ENCODE results near the gene AGMO.
"Not testable (repeated sequence)": the region's sequence is repeated elsewhere in the genome, so short reads cannot be mapped to it uniquely, and the experiment has no call there.

AGMO gene

GRCh38 chr7:15308821-15309220 is 253.0 kb downstream of the AGMO start:
- no peak for ATAC-seq (ENCODE audit: low read depth)
- DNase-seq (ENCODE audit: low spot score in 2 of 2) = no peak
- H3K27me3 Mint-ChIP-seq = no peaks in the 10 kb centered on the region
- H3K4me1 Mint-ChIP-seq = no peaks in the 10 kb centered on the region
- no peak overlapping the region for H3K27ac Mint-ChIP-seq
- H3K9me3 Mint-ChIP-seq = peaks cover 4% of the 10 kb centered on the region
- H3K4me3 Mint-ChIP-seq = no peak overlapping the region
- no peaks in the 10 kb centered on the region for H3K36me3 Mint-ChIP-seq

GRCh38 chr7:15306296-15306695 is 255.5 kb downstream of the AGMO start:
- H3K27ac Mint-ChIP-seq = no peak overlapping the region
- no peak for ATAC-seq (ENCODE audit: low read depth)
- no peak overlapping the region for H3K4me3 Mint-ChIP-seq
- H3K27me3 Mint-ChIP-seq = no peaks in the 10 kb centered on the region
- no peaks in the 10 kb centered on the region for H3K36me3 Mint-ChIP-seq
- no peak for DNase-seq (ENCODE audit: low spot score in 2 of 2)
- H3K4me1 Mint-ChIP-seq = no peaks in the 10 kb centered on the region
- peaks cover 2% of the 10 kb centered on the region for H3K9me3 Mint-ChIP-seq

GRCh38 chr7:15305002-15305600 is 256.7 kb downstream of the AGMO start:
- peaks cover 2% of the 10 kb centered on the region for H3K9me3 Mint-ChIP-seq
- no peaks in the 10 kb centered on the region for H3K27me3 Mint-ChIP-seq
- H3K4me3 Mint-ChIP-seq = no peak overlapping the region
- no peaks in the 10 kb centered on the region for H3K4me1 Mint-ChIP-seq
- ATAC-seq (ENCODE audit: low read depth) (no peak), DNase-seq (ENCODE audit: low spot score in 2 of 2) (no peak)
- no peak overlapping the region for H3K27ac Mint-ChIP-seq
- no peaks in the 10 kb centered on the region for H3K36me3 Mint-ChIP-seq

- no peaks in the 10 kb centered on the region for H3K27me3 Mint-ChIP-seq
- H3K4me3 Mint-ChIP-seq = no peak overlapping the region
- DNase-seq (ENCODE audit: low spot score in 2 of 2) = no peak
- peaks cover 2% of the 10 kb centered on the region for H3K9me3 Mint-ChIP-seq
- ATAC-seq (ENCODE audit: low read depth) = no peak
- no peaks in the 10 kb centered on the region for H3K36me3 Mint-ChIP-seq
- no peak overlapping the region for H3K27ac Mint-ChIP-seq
- no peaks in the 10 kb centered on the region for H3K4me1 Mint-ChIP-seq
These were observed 258.5 kb downstream of the AGMO start for GRCh38 chr7:15303357-15303756.

- H3K36me3 Mint-ChIP-seq; DNase-seq (ENCODE audit: low spot score in 2 of 2); H3K4me1 Mint-ChIP-seq; H3K27ac Mint-ChIP-seq; ATAC-seq (ENCODE audit: low read depth); H3K4me3 Mint-ChIP-seq; H3K27me3 Mint-ChIP-seq; H3K9me3 Mint-ChIP-seq: not testable (repeated sequence)
These were observed 260.8 kb downstream of the AGMO start for GRCh38 chr7:15300986-15301385.

GRCh38 chr7:15292138-15292537 is 269.7 kb downstream of the AGMO start:
- Mint-ChIP-seq H3K27ac (no peak overlapping the region), H3K9me3 (peaks cover 3% of the 10 kb centered on the region), H3K4me3 (no peak overlapping the region), H3K27me3 (no peaks in the 10 kb centered on the region), H3K4me1 (no peaks in the 10 kb centered on the region), H3K36me3 (no peaks in the 10 kb centered on the region)
- ATAC-seq (ENCODE audit: low read depth) (no peak), DNase-seq (ENCODE audit: low spot score in 2 of 2) (no peak)

- no peak for DNase-seq (ENCODE audit: low spot score in 2 of 2)
- Mint-ChIP-seq H3K4me1 (no peaks in the 10 kb centered on the region), H3K4me3 (no peak overlapping the region), H3K9me3 (peaks cover 1% of the 10 kb centered on the region), H3K27me3 (no peaks in the 10 kb centered on the region), H3K36me3 (no peaks in the 10 kb centered on the region), H3K27ac (no peak overlapping the region)
- no peak for ATAC-seq (ENCODE audit: low read depth)
These were observed 270.1 kb downstream of the AGMO start for GRCh38 chr7:15291699-15292098.

- Mint-ChIP-seq H3K27me3 (no peaks in the 10 kb centered on the region), H3K4me1 (no peaks in the 10 kb centered on the region), H3K9me3 (peaks cover 11% of the 10 kb centered on the region), H3K27ac (no peak overlapping the region), H3K4me3 (no peak overlapping the region), H3K36me3 (no peaks in the 10 kb centered on the region)
- DNase-seq (ENCODE audit: low spot score in 2 of 2) (no peak), ATAC-seq (ENCODE audit: low read depth) (no peak)
These were observed 273.1 kb downstream of the AGMO start for GRCh38 chr7:15288741-15289140.

GRCh38 chr7:15284396-15284795 is 277.4 kb downstream of the AGMO start:
- DNase-seq (ENCODE audit: low spot score in 2 of 2) (no peak), ATAC-seq (ENCODE audit: low read depth) (no peak)
- Mint-ChIP-seq H3K36me3 (no peaks in the 10 kb centered on the region), H3K27ac (no peak overlapping the region), H3K4me3 (no peak overlapping the region), H3K9me3 (peaks cover 15% of the 10 kb centered on the region), H3K4me1 (no peaks in the 10 kb centered on the region), H3K27me3 (no peaks in the 10 kb centered on the region)

- H3K27ac Mint-ChIP-seq = no peak overlapping the region
- DNase-seq (ENCODE audit: low spot score in 2 of 2) (no peak), ATAC-seq (ENCODE audit: low read depth) (no peak)
- H3K27me3 Mint-ChIP-seq = no peaks in the 10 kb centered on the region
- peaks cover 16% of the 10 kb centered on the region for H3K9me3 Mint-ChIP-seq
- no peaks in the 10 kb centered on the region for H3K4me1 Mint-ChIP-seq
- H3K4me3 Mint-ChIP-seq = no peak overlapping the region
- H3K36me3 Mint-ChIP-seq = no peaks in the 10 kb centered on the region
These were observed 281.6 kb downstream of the AGMO start for GRCh38 chr7:15280078-15280733.

- no peak for DNase-seq (ENCODE audit: low spot score in 2 of 2)
- no peak overlapping the region for H3K4me3 Mint-ChIP-seq
- no peak for ATAC-seq (ENCODE audit: low read depth)
These were observed 282.2 kb downstream of the AGMO start for GRCh38 chr7:15279640-15280039.

GRCh38 chr7:15257689-15258088 is 304.1 kb downstream of the AGMO start:
- H3K27ac Mint-ChIP-seq = no peak overlapping the region
- DNase-seq (ENCODE audit: low spot score in 2 of 2) = no peak
- no peaks in the 10 kb centered on the region for H3K36me3 Mint-ChIP-seq
- no peaks in the 10 kb centered on the region for H3K27me3 Mint-ChIP-seq
- H3K4me3 Mint-ChIP-seq = no peak overlapping the region
- no peak for ATAC-seq (ENCODE audit: low read depth)
- H3K9me3 Mint-ChIP-seq = peaks cover 16% of the 10 kb centered on the region
- no peaks in the 10 kb centered on the region for H3K4me1 Mint-ChIP-seq

More at GRCh38 chr7:15279640-15280039, 282.2 kb downstream of the AGMO start:
- H3K36me3 Mint-ChIP-seq = no peaks in the 10 kb centered on the region
- H3K9me3 Mint-ChIP-seq = peaks cover 14% of the 10 kb centered on the region
- H3K4me1 Mint-ChIP-seq = no peaks in the 10 kb centered on the region
- no peaks in the 10 kb centered on the region for H3K27me3 Mint-ChIP-seq
- no peak overlapping the region for H3K27ac Mint-ChIP-seq

GRCh38 chr7:15252181-15252580 is 309.6 kb downstream of the AGMO start:
- Mint-ChIP-seq H3K36me3 (no peaks in the 10 kb centered on the region), H3K4me1 (no peaks in the 10 kb centered on the region), H3K9me3 (peaks cover 9% of the 10 kb centered on the region), H3K27me3 (no peaks in the 10 kb centered on the region), H3K4me3 (no peak overlapping the region), H3K27ac (no peak overlapping the region)
- ATAC-seq (ENCODE audit: low read depth) = no peak
- no peak for DNase-seq (ENCODE audit: low spot score in 2 of 2)

- H3K9me3 Mint-ChIP-seq = peaks cover 9% of the 10 kb centered on the region
- no peak for ATAC-seq (ENCODE audit: low read depth)
These were observed 313.3 kb downstream of the AGMO start for GRCh38 chr7:15248514-15248913.

GRCh38 chr7:15245831-15246230 is 316.0 kb downstream of the AGMO start:
- Mint-ChIP-seq H3K4me3 (no peak overlapping the region), H3K27me3 (no peaks in the 10 kb centered on the region), H3K4me1 (no peaks in the 10 kb centered on the region), H3K36me3 (no peaks in the 10 kb centered on the region), H3K9me3 (peaks cover 5% of the 10 kb centered on the region), H3K27ac (no peak overlapping the region)
- ATAC-seq (ENCODE audit: low read depth) = no peak
- no peak for DNase-seq (ENCODE audit: low spot score in 2 of 2)

More at GRCh38 chr7:15248514-15248913, 313.3 kb downstream of the AGMO start:
- H3K27ac Mint-ChIP-seq = no peak overlapping the region
- H3K4me1 Mint-ChIP-seq = no peaks in the 10 kb centered on the region
- no peaks in the 10 kb centered on the region for H3K36me3 Mint-ChIP-seq
- no peak overlapping the region for H3K4me3 Mint-ChIP-seq
- DNase-seq (ENCODE audit: low spot score in 2 of 2) = no peak
- no peaks in the 10 kb centered on the region for H3K27me3 Mint-ChIP-seq

Measured in memory B cell (primary cell).